ENCODE data around the gene UCN. TPM values are rescaled to one million over a fixed set of nuclear protein-coding genes. Genes with fewer than 3 reads are reported as not detected.

UCN gene
- total and polyA plus RNA-seq, 2 donors (not counting 3 experiments of a cell fraction or from before 2014, with no cell fraction given) = 0.75 to 1.2 TPM

- Histone ChIP-seq H3K36me3 (ENCODE audit: control insufficient read depth in 2 of 2, extremely low read depth in 1 of 2, insufficient read depth in 2 of 2, low read length in 2 of 2) (no peaks in the 10 kb centered on the region), H2AFZ (ENCODE audit: low read depth, low read length) (no peak overlapping the region), H3K9ac (replicated peaks; ENCODE audit: extremely low read depth, insufficient read depth, low read length) (no peak overlapping the region), H3K4me3 (replicated peaks in 1 of 3; ENCODE audit: insufficient read depth in 1 of 3, low read depth in 1 of 3, low read length in 3 of 3) (no peak overlapping the region), H4K20me1 (replicated peaks; ENCODE audit: control insufficient read depth, extremely low read depth, insufficient read depth, low read length) (no peaks in the 10 kb centered on the region), H3K9me3 (replicated peaks; ENCODE audit: control insufficient read depth, insufficient read depth, low read length) (no peaks in the 10 kb centered on the region), H3K4me2 (ENCODE audit: insufficient read depth, low read length) (no peak overlapping the region), H3K27me3 (ENCODE audit: control insufficient read depth in 2 of 2, insufficient read depth in 2 of 2, low read length in 2 of 2) (no peaks in the 10 kb centered on the region), H3K4me1 (ENCODE audit: control insufficient read depth, extremely low read depth, insufficient read depth, low read length) (peaks cover 6% of the 10 kb centered on the region), H3K9me1 (replicated peaks; ENCODE audit: control insufficient read depth, extremely low read depth, insufficient read depth, low read length) (no peaks in the 10 kb centered on the region), H3K79me2 (ENCODE audit: control insufficient read depth, insufficient read depth, low read length) (no peaks in the 10 kb centered on the region), H3K27ac (ENCODE audit: insufficient read depth, low read depth, low read length) (no peak overlapping the region)
- TF ChIP-seq JUN (IDR thresholded peaks at IDR 0.05; ENCODE audit: borderline replicate concordance, insufficient read depth, insufficient read length, low read depth) (no peak), EZH2 (IDR thresholded peaks at IDR 0.05; ENCODE audit: borderline replicate concordance, low read depth, low read length, severe bottlenecking) (no peak), POLR2AphosphoS5 (IDR thresholded peaks at IDR 0.05; ENCODE audit: insufficient read depth, low read depth, low read length) (no peak), GATA2 (IDR thresholded peaks at IDR 0.05; ENCODE audit: insufficient read depth, insufficient read length, low read depth, low read length) (no peak), FOS (IDR thresholded peaks at IDR 0.05; ENCODE audit: borderline replicate concordance, insufficient read depth, low read length) (no peak), MYC (IDR thresholded peaks at IDR 0.05; ENCODE audit: low read depth, low read length) (no peak), POLR2A (IDR thresholded peaks at IDR 0.05; ENCODE audit: low read depth, low read length) (no peak), MAX (IDR thresholded peaks at IDR 0.05; ENCODE audit: insufficient read depth, insufficient read length) (no peak)
- TF ChIP-seq, protein P1, sequence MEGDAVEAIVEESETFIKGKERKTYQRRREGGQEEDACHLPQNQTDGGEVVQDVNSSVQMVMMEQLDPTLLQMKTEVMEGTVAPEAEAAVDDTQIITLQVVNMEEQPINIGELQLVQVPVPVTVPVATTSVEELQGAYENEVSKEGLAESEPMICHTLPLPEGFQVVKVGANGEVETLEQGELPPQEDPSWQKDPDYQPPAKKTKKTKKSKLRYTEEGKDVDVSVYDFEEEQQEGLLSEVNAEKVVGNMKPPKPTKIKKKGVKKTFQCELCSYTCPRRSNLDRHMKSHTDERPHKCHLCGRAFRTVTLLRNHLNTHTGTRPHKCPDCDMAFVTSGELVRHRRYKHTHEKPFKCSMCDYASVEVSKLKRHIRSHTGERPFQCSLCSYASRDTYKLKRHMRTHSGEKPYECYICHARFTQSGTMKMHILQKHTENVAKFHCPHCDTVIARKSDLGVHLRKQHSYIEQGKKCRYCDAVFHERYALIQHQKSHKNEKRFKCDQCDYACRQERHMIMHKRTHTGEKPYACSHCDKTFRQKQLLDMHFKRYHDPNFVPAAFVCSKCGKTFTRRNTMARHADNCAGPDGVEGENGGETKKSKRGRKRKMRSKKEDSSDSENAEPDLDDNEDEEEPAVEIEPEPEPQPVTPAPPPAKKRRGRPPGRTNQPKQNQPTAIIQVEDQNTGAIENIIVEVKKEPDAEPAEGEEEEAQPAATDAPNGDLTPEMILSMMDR (IDR thresholded peaks at IDR 0.05; ENCODE audit: extremely low read depth in 1 of 2, insufficient read depth in 1 of 2, low read depth in 1 of 2, low read length in 2 of 2) = no peak
- FAIRE-seq (no peak), DNase-seq (ENCODE audit: low read depth, low spot score) (no peak)
- POLR2A ChIA-PET = no interaction called here
- dilution Hi-C loops (cut with MboI; ENCODE audit: extremely low pct_ligation_motif_present, low sequenced_read_pairs) (no loop called here), intact Hi-C loops (cut with micrococcal nuclease) (loop anchor here (10.0 kb wide), 1 partner anchor 317 kb away; no protein-coding TSS in a partner anchor)
- no TSS peak for BruUV-seq (replicated peaks)
- CTCF ChIA-PET = interaction anchor here (1.4 to 9.1 kb wide), 8 partner anchors 10 to 182 kb away, joined by 4 to 143 read pairs (median 74); partner anchors contain the start of genes PREB and SLC30A3
These were observed 26.8 kb downstream of the UCN start for GRCh38 chr2:27281442-27281841.

Measured in endothelial cell of umbilical vein (primary cell).